HL-60 (cell line): Measurements from ENCODE around the gene ADAM33.

Experiments used
- DNase-seq, 2 experiments: peaks; one replicate each; pipeline ENCODE4 v3.0.0-alpha.2; 2010 to 2020; ENCODE audit warnings: low read depth in 1 of 2, low spot score in 1 of 2
- H3K27ac ChIP-seq: fragments of 250-450 bp; sonication (Bioruptor Pico); replicated peaks from 2 replicates; pipeline ENCODE4 v1.5.1; 2020; ENCODE audit warnings: mild to moderate bottlenecking, moderate library complexity
- H3K27me3 ChIP-seq: fragments of 250-450 bp; sonication (Bioruptor Pico); 2 replicates; pipeline ENCODE4 v1.5.1; 2021; ENCODE audit warnings: mild to moderate bottlenecking, moderate library complexity; ENCODE audit not compliant: insufficient read depth, poor library complexity, severe bottlenecking
- H3K4me3 ChIP-seq: replicated peaks from 2 replicates; pipeline ENCODE4 v1.5.1; 2011; ENCODE audit warnings: mild to moderate bottlenecking, control low read depth, low read length; ENCODE audit not compliant: insufficient read depth
- CTCF ChIP-seq: IDR thresholded peaks from one replicate; pipeline ENCODE4 v1.5.1; 2011; ENCODE audit warnings: low read length, control low read depth, inconsistent platforms; ENCODE audit not compliant: insufficient read depth
- GABPA ChIP-seq: IDR thresholded peaks from 2 replicates; pipeline ENCODE4 v1.6.1; 2012; ENCODE audit warnings: low read depth
- POLR2AphosphoS5 ChIP-seq: IDR thresholded peaks from 2 replicates; pipeline ENCODE4 v1.6.1; 2012; ENCODE audit warnings: low read depth
- REST ChIP-seq: IDR thresholded peaks from 2 replicates; pipeline ENCODE4 v1.6.1; 2012; ENCODE audit warnings: low read depth; ENCODE audit not compliant: insufficient replicate concordance
- SPI1 ChIP-seq: IDR thresholded peaks from 2 replicates; pipeline ENCODE4 v1.6.1; 2012; ENCODE audit warnings: low read depth, mild to moderate bottlenecking, borderline replicate concordance

ADAM33 gene

GRCh38 chr20:3706774-3707507 lies 25.1 kb upstream of the ADAM33 start:
- Histone ChIP-seq H3K4me3 (no peak overlapping the region), H3K27me3 (no peaks in the 10 kb centered on the region), H3K27ac (no peak overlapping the region)
- DNase-seq, result no peak
- no peak for TF ChIP-seq POLR2AphosphoS5
- no peak for TF ChIP-seq SPI1
- TF ChIP-seq GABPA, result no peak
- TF ChIP-seq REST, result no peak
- TF ChIP-seq CTCF, result no peak

- H3K27ac ChIP-seq, result no peak overlapping the region
- DNase-seq, result no peak
- H3K27me3 ChIP-seq, result no peaks in the 10 kb centered on the region
- no peak overlapping the region for H3K4me3 ChIP-seq
- TF ChIP-seq CTCF (no peak), POLR2AphosphoS5 (no peak), SPI1 (no peak), REST (no peak), GABPA (no peak)
Measured at GRCh38 chr20:3705970-3706739, 24.3 kb upstream of the ADAM33 start.

- DNase-seq, result no peak
- Histone ChIP-seq H3K27ac (no peak overlapping the region), H3K4me3 (no peak overlapping the region), H3K27me3 (no peaks in the 10 kb centered on the region)
- TF ChIP-seq POLR2AphosphoS5 (no peak), CTCF (no peak), SPI1 (no peak), REST (no peak), GABPA (no peak)
Measured at GRCh38 chr20:3705491-3705969, 23.7 kb upstream of the ADAM33 start.
